CD4-positive, alpha-beta T cell treated with Interleukin-10 for 1 hour (primary cell): Measurements from ENCODE around the gene AJAP1.

Experiments used
- DNase-seq: peaks from one replicate; pipeline ENCODE4 v3.0.0-alpha.2; 2020

Gene AJAP1

GRCh38 chr1:4708840-4709507, 54.6 kb downstream of the AJAP1 start:
- no peak for DNase-seq

DNA sequence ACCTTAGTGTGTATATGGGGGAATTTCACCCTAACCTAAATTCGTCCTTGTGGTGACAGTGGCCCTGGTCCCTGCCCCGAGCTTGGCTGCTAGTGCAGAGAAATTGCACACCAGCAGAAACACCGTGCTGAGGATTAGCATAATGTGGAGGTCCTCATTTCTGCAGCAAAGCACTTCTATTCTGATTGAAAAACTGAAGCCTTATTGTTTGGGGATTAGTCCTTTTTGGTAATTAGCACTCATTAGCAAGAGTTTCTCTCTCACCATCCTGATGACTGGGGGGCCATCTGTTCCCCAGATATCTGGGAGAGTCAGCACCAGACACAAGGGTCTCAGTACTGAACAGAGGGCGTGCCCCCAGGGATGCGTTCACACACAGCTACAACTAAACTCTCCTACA, 55.2 kb downstream of the AJAP1 start:
- no peak for DNase-seq

DNA sequence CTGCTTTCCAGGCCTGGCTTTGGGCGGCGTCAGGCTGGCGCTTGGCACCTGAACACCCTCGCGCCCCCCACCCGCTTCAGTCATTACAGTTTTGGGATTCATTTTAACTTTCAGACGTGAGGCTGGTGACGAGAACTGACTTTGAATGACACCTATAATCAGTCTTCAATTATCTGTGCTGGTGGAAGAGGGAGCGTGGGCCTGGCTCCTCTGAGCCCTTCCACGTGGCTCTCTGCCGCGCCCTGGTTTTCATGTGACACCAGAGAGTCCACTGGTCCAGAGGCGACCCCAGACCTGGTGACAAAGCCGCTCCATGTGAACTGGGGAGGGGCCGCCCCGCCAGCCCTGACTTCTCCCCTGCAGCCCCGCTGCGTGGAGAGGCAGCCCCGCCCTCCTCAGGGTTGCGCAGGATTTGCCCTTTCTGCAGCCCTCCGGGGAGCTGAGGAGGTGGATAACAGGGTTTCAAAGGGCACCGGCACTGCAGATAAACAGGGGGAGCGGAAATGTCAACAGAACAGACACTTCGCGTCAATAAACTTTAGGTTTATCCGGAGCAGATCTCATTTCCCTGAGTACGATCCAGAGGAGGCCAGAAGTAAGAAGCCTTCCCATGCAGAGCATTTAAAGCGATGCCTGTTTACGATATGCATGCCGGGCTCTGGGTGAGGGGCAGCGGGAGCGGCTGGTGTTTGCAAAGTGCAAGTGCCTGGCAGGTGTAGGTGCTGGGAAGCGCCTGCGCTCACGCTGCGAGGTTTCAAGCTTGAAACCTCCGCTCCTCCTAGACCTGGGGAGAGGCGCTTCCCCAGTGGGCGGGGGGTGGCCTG, 56.4 kb downstream of the AJAP1 start:
- DNase-seq: no peak

- DNase-seq: no peak
These were observed 57.2 kb downstream of the AJAP1 start for GRCh38 chr1:4711416-4712275.

DNA sequence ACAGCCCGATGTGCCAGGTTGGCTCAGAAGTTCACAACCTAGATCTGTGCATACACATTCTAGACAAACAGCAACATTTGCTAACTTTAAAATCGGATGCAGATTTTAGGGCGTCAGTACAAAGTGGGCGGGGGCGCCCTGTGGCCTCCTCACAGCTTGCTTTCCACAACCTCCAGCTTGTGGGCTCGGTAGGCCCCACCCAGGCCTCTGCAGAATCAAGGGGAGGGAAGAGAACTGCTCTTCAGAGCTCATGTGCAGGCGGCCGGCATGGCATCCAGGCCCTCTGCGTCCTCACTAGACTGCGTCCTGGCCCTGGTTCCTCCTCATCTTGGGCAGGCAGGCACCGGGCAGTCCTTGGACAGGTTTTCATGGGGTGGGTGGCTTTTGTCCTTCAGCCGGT, 59.3 kb downstream of the AJAP1 start:
- DNase-seq: no peak

DNA sequence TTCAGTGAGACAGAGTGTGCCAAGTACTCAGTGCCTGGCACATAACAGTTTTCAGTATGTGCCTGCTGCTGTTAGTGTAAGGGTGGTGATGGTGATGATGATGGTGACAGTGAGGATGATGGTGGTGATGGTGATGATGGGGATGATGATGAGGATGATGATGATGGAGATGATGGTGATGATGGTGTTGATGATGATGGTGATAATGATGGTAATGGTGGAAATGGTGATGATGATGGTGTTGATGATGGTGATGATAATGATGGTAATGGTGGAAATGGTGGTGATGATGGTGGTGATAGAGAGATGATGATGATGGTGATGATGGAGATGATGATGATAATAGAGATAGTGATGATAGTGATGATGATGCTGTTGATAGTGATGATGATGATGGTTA, 62.0 kb downstream of the AJAP1 start:
- no peak for DNase-seq

DNA sequence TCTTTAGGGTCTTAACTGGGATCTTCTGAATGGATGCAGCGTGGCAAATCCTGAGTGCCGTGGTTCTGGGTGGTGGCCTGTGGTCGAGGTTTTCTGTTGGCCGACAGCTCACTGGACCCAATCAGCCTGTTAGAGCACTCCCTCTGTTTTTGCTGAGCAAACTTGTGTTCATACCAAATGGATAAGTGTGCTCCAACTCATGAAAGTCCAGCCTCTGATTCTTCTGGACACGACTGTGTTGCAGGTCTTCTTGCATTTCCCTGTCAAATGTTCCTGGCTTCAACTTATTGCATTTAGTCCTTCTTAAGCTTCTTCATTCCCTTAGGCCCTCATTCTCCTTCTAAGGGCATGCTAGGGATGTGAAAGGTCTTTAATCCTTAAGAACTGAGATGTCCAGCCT, 63.7 kb downstream of the AJAP1 start:
- DNase-seq: no peak

GRCh38 chr1:4723106-4723505, 68.7 kb downstream of the AJAP1 start:
- DNase-seq: no peak

GRCh38 chr1:4724001-4724400, 69.6 kb downstream of the AJAP1 start:
- no peak for DNase-seq

DNA sequence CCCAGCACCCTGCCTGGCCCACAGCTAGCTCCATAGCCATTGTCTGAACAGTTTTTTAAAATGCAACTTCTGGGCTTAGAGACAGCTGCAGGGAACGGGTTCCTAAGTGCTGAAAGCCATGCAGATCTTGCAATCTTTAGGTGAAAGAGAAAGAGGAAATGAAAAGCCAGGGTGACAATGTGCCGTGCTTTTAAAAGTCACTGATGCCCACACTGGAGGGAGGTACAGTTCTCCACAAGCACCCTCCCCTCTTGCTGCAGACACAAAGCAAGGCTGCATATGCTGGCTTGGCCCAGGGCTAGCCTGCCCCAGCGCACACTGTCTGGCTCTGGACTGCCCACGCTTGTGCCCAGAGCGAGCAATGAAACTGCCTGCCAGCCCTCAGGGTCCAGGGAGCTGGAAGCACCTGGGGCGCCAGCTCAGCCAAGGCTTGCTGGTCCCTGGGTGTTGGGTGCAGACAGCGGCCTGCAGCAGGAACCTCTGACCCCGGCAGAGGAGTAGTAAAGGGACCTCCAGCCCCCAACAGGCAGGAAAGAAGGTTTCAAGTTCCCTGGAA, 70.4 kb downstream of the AJAP1 start:
- no peak for DNase-seq

DNA sequence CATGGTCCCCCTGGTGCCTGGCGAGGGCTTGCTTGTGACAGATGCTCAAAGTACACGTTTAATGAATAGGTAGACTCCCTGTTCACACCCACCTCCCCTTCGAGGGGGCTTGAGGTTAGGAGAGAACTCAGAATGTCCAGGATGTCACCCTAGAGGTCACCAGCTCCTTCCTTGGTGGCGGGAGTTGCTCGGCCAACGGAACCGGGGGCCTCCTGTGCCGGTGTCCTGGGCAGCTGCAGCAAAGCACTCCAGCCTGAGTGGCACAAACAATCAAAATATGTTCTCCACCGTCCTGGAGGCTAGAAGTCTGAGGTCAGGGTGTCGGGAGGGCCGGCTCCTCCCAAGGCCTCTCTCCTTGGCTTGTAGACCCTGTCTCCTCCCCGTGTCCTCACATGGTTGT, 71.0 kb downstream of the AJAP1 start:
- no peak for DNase-seq

DNA sequence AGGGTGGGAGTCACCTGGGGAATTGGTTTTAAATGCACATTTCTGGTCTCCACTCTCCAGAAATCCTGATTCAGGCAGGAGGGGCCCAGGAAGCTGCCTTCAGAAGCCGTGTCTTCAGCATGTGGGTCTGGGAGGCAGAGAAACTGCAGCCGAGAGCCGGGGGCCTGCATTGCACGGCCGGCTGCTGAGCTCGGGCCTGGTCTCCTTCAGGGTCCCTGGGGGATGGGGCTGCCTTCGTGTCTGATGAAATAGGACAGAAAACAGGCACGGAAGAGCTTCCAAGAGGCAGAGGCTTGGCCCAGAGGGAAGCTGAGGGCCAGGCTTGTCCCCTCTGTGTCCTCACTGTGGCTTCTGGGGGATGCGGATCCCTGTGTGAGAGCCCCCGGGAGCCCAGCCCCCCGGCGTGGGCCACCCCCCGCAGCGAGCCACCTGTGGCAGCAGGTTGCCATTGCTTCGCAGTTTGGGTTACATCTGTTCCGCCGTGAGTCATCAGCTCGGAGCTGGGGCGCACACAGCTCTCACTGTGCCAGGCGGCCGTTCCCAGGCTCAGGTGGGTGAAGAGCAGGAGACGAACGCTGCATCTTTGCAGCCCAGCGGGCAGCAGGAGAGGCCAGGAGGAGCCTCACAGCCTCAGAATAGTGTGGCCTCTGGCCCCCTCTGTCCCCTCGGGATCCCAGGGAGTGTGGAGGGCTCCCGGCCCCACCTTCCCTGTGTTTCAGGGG, 72.4 kb downstream of the AJAP1 start:
- no peak for DNase-seq

GRCh38 chr1:4728319-4729089, 74.1 kb downstream of the AJAP1 start:
- no peak for DNase-seq

DNA sequence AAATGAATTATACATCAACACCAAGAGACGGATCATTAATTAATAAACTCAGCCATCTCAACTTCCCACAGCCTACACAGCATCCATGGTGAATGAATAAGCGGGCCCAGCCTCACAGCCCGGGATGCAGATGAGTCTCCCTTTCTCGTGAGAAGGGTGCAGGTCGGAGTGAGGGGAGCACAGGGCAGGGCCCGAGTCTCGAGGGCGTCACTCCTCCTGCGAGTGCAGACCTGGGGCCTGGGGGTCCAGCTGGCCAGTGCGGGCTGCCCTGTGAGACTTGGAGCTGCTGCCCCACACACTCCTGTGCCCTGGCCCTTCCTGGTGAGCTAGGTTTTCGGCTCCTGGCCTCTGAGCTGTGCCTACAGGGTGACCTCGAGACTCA, 74.7 kb downstream of the AJAP1 start:
- DNase-seq: no peak

- DNase-seq: no peak
These were observed 75.7 kb downstream of the AJAP1 start for GRCh38 chr1:4730078-4730477.

DNA sequence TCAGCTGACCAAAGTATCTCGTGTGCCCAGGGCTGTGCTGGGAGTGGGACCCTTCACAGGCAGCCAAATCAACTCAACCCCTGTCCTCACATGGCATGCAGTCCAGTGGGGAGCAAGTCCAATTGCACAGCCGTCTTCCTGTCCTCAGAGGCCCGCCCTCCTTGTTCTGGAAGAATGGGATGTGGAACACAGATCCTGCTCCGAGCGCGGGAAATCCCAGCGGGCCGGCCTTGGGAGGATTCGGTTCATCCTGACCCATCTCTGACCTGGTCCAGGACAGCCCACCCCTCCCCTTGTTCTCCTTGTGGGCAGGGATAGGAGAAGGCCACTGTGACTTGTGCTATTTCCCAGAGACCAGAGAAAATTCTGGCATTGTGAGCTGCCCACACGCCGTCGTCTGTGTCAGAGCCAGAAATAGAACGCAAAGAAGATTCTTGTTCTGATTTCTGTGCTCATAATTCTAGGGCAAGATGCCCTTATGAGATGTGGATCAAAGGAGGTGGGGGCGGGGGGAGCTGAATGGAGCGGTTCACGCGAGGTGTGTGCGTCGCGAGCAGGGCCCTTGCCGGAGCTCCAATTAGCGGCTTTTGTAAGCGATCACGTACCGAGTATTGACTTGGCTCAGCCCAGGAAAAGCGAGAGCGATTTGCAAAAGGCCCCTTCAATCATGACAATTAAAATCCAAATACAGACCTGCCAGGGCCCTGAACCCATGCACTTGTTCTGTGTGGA, 79.2 kb downstream of the AJAP1 start:
- DNase-seq: no peak

DNA sequence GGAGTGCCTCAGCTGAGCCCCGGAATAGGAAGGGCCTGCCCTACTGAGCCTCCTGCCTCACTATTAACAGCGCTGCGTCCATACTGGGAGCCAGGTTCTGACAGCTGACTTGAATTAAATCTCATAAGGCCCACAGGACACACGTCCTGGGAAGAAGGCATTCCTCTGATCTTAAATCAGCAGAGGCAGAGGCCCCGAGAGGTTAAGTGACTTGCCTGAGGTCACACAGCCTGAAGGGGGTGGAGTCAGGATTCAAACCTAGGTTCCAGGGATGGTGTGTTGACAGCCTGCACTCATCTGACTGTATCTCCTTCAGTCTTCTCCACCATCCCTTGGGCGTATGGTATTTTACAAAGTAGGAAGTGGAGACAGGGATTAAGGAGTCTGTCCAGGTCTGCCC, 79.8 kb downstream of the AJAP1 start:
- DNase-seq: no peak

DNA sequence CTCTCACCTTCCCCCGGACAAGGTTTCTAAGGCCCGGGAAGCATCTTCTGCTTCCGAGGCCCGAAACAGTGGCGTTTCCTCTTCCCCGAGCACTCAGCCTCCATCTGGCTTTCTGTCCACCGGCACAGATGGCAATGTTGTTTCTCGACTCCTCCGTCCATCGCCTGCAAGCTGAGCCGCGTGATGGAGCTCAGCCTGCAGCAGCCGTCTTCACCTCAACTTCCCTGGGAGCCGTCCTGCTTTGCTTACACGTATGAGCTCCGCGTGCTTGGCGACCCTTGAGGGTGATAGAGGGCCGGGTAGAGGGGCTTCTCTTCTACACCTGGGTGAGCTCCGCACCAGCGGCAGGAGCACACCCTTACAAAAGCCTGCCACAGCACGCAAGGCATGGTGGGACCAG, 80.4 kb downstream of the AJAP1 start:
- DNase-seq: no peak

GRCh38 chr1:4736254-4736653, 81.8 kb downstream of the AJAP1 start:
- no peak for DNase-seq

- DNase-seq: no peak
These were observed 87.5 kb downstream of the AJAP1 start for GRCh38 chr1:4741876-4742423.
